Stimulated activated CD8-positive, alpha-beta memory T cell treated with anti-CD3 and anti-CD28 coated beads, Interleukin-7, amount 100 ng/mL, for 1 hour (primary cell): ENCODE data around the gene SFPQ.
"Not testable (repeated sequence)": the region's sequence is repeated elsewhere in the genome, so short reads cannot be mapped to it uniquely, and the experiment has no call there.

Experiments used
- DNase-seq, 2 donors: peaks; one replicate each; pipeline ENCODE4 v3.0.0-alpha.2; 2020; ENCODE audit warnings: low read depth in 2 of 2

The SFPQ gene

GRCh38 chr1:35188578-35189392, 4.2 kb downstream of the SFPQ start:
- DNase-seq, result no peak

- DNase-seq, result no peak
Measured at GRCh38 chr1:35187816-35188342, 5.1 kb downstream of the SFPQ start.

GRCh38 chr1:35186239-35186638, 6.7 kb downstream of the SFPQ start:
- no peak for DNase-seq

GRCh38 chr1:35185200-35185599, 7.7 kb downstream of the SFPQ start:
- DNase-seq, result no peak

- no peak for DNase-seq
Measured at GRCh38 chr1:35184495-35185199, 8.3 kb downstream of the SFPQ start.

GRCh38 chr1:35181790-35182455, 11.0 kb downstream of the SFPQ start:
- DNase-seq, result no peak

GRCh38 chr1:35180776-35181374, 12.1 kb downstream of the SFPQ start:
- no peak for DNase-seq

GRCh38 chr1:35179908-35180307, 13.0 kb downstream of the SFPQ start:
- DNase-seq, result no peak

- no peak for DNase-seq
Measured at GRCh38 chr1:35178874-35179380, 14.0 kb downstream of the SFPQ start.

- no peak for DNase-seq
Measured at GRCh38 chr1:35178295-35178695, 14.7 kb downstream of the SFPQ start.

- no peak for DNase-seq
Measured at GRCh38 chr1:35177237-35177786, 15.6 kb downstream of the SFPQ start.

- no peak for DNase-seq
Measured at GRCh38 chr1:35175602-35176001, 17.3 kb downstream of the SFPQ start.

GRCh38 chr1:35175098-35175576, 17.8 kb downstream of the SFPQ start:
- no peak for DNase-seq

GRCh38 chr1:35173909-35174540, 18.9 kb downstream of the SFPQ start:
- DNase-seq, result no peak

GRCh38 chr1:35173491-35173890, 19.5 kb downstream of the SFPQ start:
- DNase-seq, result no peak

GRCh38 chr1:35172022-35172421, 20.9 kb downstream of the SFPQ start:
- DNase-seq, result no peak

- no peak for DNase-seq
Measured at GRCh38 chr1:35171579-35171978, 21.4 kb downstream of the SFPQ start.

GRCh38 chr1:35164893-35165292, 28.1 kb downstream of the SFPQ start:
- no peak for DNase-seq

GRCh38 chr1:35151220-35151619, 41.7 kb downstream of the SFPQ start:
- no peak for DNase-seq

- DNase-seq, result not testable (repeated sequence)
Measured at GRCh38 chr1:35145892-35146549, 46.9 kb downstream of the SFPQ start.
